ENCODE data around the gene RRP1B.

The RRP1B gene

DNA sequence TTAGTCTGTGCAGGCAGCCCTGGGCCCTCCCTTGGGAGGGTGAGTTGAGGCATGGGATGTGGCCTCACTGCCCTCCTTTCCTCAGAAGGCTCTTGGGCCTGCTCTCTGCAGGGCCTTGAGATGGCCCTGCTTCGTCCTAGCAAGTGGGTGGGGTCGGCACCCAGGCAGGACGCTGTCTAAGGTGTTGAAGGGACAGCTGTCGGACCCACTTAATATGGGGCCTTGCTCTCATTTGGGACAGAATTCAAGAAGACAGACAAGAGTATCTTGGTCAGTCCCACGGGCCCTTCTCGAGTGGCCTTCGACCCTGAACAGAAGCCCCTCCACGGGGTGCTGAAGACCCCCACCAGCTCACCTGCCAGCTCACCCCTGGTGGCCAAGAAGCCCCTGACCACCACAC, 33.6 kb downstream of the RRP1B start:
- TF ChIP-seq POLR2AphosphoS5 (IDR thresholded peaks at IDR 0.05; ENCODE audit: low read depth, low read length), result no peak
- TF ChIP-seq SIN3A (IDR thresholded peaks at IDR 0.05; ENCODE audit: borderline replicate concordance, insufficient read depth, low read length), result no peak
- TF ChIP-seq, protein P1, sequence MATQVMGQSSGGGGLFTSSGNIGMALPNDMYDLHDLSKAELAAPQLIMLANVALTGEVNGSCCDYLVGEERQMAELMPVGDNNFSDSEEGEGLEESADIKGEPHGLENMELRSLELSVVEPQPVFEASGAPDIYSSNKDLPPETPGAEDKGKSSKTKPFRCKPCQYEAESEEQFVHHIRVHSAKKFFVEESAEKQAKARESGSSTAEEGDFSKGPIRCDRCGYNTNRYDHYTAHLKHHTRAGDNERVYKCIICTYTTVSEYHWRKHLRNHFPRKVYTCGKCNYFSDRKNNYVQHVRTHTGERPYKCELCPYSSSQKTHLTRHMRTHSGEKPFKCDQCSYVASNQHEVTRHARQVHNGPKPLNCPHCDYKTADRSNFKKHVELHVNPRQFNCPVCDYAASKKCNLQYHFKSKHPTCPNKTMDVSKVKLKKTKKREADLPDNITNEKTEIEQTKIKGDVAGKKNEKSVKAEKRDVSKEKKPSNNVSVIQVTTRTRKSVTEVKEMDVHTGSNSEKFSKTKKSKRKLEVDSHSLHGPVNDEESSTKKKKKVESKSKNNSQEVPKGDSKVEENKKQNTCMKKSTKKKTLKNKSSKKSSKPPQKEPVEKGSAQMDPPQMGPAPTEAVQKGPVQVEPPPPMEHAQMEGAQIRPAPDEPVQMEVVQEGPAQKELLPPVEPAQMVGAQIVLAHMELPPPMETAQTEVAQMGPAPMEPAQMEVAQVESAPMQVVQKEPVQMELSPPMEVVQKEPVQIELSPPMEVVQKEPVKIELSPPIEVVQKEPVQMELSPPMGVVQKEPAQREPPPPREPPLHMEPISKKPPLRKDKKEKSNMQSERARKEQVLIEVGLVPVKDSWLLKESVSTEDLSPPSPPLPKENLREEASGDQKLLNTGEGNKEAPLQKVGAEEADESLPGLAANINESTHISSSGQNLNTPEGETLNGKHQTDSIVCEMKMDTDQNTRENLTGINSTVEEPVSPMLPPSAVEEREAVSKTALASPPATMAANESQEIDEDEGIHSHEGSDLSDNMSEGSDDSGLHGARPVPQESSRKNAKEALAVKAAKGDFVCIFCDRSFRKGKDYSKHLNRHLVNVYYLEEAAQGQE (IDR thresholded peaks at IDR 0.05; ENCODE audit: insufficient read depth in 1 of 2, low read depth in 2 of 2, low read length in 2 of 2), result no peak
- TF ChIP-seq TAF1 (IDR thresholded peaks at IDR 0.05; ENCODE audit: borderline replicate concordance, insufficient read depth, low read length), result no peak
- no peak for TF ChIP-seq FOXP2 (optimal IDR thresholded peaks at IDR 0.05; ENCODE audit: borderline replicate concordance, extremely low read depth, extremely low read length, insufficient read depth)

DNA sequence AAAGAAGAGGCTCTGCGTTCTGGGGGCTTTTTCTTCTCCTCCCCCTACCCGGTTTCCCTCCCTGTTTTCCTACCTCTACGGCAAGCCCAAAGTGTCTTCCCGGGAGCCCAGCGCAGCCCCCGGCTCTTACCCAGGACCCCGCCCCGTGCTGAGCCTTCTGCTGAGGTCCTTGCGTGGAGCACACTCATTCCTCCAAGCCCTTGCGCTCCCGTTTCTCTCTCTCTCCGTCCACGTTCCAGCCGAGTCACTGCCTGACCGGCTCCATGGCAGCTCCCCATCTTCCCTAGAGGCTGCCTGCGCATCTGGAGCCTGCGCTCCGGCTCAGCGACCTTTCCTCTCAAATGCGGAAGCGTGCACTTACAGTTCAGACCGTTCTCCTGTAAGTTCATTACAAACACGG, 34.6 kb downstream of the RRP1B start:
- no peak for TF ChIP-seq SIN3A (IDR thresholded peaks at IDR 0.05; ENCODE audit: borderline replicate concordance, insufficient read depth, low read length)
- TF ChIP-seq POLR2AphosphoS5 (IDR thresholded peaks at IDR 0.05; ENCODE audit: low read depth, low read length), result no peak
- TF ChIP-seq FOXP2 (optimal IDR thresholded peaks at IDR 0.05; ENCODE audit: borderline replicate concordance, extremely low read depth, extremely low read length, insufficient read depth), result no peak
- TF ChIP-seq, protein P1 (IDR thresholded peaks at IDR 0.05; ENCODE audit: insufficient read depth in 1 of 2, low read depth in 2 of 2, low read length in 2 of 2), result no peak
- no peak for TF ChIP-seq TAF1 (IDR thresholded peaks at IDR 0.05; ENCODE audit: borderline replicate concordance, insufficient read depth, low read length)

DNA sequence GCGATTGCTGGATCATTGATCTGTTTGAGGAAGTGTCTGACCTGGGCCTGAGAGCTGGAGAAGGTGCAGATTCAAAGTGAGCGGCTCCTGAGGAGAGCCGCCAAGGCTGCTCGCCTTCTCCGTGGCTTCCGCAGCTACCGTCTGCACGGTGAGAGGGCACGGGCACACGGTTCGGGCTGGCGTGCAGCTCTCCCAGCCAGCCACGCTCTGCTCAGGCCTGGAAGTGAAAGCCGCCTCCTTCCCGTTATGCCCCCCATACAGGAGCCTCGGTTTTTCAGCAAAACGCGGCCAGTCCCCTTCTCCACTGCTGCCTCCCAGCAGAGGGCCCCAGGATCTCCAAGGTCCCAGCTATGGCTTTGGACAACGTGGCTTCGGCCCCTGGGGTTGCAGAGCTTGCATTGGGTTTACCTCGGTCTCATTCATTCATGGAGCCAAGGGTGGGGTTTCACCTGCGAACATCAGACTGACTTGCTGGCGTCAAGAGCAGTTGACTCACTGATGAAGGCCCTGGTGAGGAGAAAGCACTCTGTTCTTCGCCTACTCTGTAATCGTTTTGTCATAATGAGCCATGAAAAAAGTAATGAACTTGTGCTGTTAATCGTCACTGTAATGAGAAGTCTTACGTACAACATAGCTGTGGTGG, 35.2 kb downstream of the RRP1B start:
- TF ChIP-seq POLR2AphosphoS5 (IDR thresholded peaks at IDR 0.05; ENCODE audit: low read depth, low read length), result 0 out of 2 replicates have a peak, but pooled peaks have one; percentile 28
- TF ChIP-seq SIN3A (IDR thresholded peaks at IDR 0.05; ENCODE audit: borderline replicate concordance, insufficient read depth, low read length), result no peak

DNA sequence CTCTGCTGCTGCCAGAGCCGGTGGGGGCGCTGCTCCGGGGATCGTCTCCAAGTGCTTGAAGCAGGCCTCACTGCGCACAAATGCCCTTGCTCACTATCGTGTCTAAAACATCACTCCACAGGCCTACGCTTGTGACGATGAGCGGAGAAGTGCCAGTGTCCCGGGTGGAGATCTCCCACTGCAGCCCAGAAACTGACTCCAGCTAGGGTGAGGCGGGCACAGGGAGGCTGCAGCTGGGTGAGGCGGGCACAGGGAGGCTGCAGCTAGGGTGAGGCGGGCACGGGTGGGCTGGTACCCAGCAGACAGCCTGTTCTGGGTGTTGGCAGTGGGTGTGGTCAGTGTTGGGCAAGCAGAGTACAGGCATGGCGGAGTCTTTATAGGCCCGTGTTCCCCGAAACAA, 36.9 kb downstream of the RRP1B start:
- TF ChIP-seq, protein P1 (IDR thresholded peaks at IDR 0.05; ENCODE audit: insufficient read depth in 1 of 2, low read depth in 2 of 2, low read length in 2 of 2), result no peak

DNA sequence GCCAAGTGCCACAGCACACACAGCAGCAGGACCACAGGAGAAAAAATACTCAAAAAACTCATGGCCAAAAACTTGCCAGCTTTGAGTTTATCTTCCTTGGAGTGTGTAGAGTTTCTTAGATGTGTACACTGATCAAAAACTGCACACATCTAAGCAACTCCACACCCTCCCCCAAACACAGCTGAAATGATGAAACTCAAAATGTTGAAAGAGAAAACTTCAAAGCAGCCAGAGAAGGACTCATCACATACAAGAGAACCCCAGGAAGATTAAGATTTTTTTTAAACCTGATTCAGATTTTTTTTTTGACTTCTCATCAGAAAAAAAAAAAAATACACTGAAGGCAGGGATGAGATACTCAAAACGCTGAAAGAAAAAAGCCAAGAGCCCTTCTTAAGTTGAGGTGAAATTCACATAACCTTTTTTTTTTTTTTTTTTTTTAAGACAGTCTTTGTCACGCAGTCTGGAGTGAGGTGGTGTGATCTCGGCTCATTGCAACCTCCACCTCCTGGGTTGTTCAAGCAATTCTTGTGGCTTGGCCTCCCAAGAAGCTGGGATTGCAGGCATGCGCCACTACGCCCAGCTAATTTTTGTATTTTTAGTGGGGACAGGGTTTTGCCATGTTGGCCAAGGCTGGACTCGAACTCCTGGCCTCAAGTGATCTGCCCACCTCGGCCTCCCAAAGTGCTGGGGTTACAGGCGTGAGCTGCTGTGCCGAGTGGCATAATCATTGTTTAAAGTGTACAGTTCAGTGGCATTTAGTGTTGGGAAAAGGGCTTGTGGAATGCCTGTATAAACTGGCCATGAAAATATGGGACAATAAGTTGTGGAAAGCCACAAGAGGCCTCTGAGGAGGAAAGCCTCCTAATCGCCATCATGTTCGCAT, 38.6 kb downstream of the RRP1B start:
- TF ChIP-seq TAF1 (IDR thresholded peaks at IDR 0.05; ENCODE audit: borderline replicate concordance, insufficient read depth, low read length) (no peak), FOXP2 (optimal IDR thresholded peaks at IDR 0.05; ENCODE audit: borderline replicate concordance, extremely low read depth, extremely low read length, insufficient read depth) (no peak), POLR2AphosphoS5 (IDR thresholded peaks at IDR 0.05; ENCODE audit: low read depth, low read length) (no peak)
- TF ChIP-seq, protein P1 (IDR thresholded peaks at IDR 0.05; ENCODE audit: insufficient read depth in 1 of 2, low read depth in 2 of 2, low read length in 2 of 2), result no peak

All from PFSK-1 (cell line).